Measurements from ENCODE around the gene FXYD2. TPM values are rescaled to one million over a fixed set of nuclear protein-coding genes. Genes with fewer than 3 reads are reported as not detected.

FXYD2 gene
- total RNA-seq, 2 donors from 2014 or later: 0.59 to 0.78 TPM

- peaks cover 0 to 15% of the 10 kb centered on the region in 2 donors for H3K4me1 ChIP-seq
- peak overlapping the region; percentile 42 to 64 for H3K27ac ChIP-seq
- no peaks in the 10 kb centered on the region for H3K27me3 ChIP-seq
- no peaks in the 10 kb centered on the region for H3K9me3 ChIP-seq
- no peak for TF ChIP-seq CTCF (IDR thresholded peaks at IDR 0.05)
- DNase-seq (ENCODE audit: low spot score): no peak
- peak overlapping the region in 1 of 2 donors; percentile 11 for H3K4me3 ChIP-seq
- no peaks in the 10 kb centered on the region for H3K36me3 ChIP-seq
Measured at GRCh38 chr11:117808784-117809183, 15.8 kb downstream of the FXYD2 start.

GRCh38 chr11:117807482-117808327, 16.8 kb downstream of the FXYD2 start:
- H3K27me3 ChIP-seq: no peaks in the 10 kb centered on the region
- H3K36me3 ChIP-seq: no peaks in the 10 kb centered on the region
- peaks cover 0 to 15% of the 10 kb centered on the region in 2 donors for H3K4me1 ChIP-seq
- TF ChIP-seq CTCF (IDR thresholded peaks at IDR 0.05): peak; percentile 89 to 94
- peak; percentile 91 for DNase-seq (ENCODE audit: low spot score)
- no peak overlapping the region for H3K4me3 ChIP-seq
- H3K9me3 ChIP-seq: no peaks in the 10 kb centered on the region
- peak overlapping the region in 1 of 2 donors; percentile 42 for H3K27ac ChIP-seq

DNA sequence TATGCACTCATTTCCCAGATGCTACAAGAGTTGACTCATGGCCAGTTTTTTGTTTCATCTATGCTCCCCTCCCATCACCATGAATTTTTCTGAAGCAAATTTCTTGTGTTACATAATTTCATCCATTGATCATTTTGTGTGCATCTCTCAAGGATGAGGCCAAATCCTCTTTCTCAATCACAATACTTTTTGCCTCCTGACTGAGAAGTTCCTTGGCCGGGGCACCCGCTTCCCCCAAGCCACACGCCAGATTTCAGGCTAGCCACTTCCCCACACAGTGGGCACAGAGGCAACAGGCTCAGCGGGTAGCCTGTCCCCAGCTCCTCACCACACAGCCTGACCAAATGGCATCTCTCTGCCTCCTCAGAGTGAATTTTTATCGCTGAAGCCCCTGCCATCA, 17.7 kb downstream of the FXYD2 start:
- Histone ChIP-seq H3K36me3 (no peaks in the 10 kb centered on the region), H3K27me3 (no peaks in the 10 kb centered on the region), H3K27ac (no peak overlapping the region), H3K9me3 (no peaks in the 10 kb centered on the region), H3K4me1 (peaks cover 0 to 15% of the 10 kb centered on the region in 2 donors), H3K4me3 (no peak overlapping the region)
- no peak for DNase-seq (ENCODE audit: low spot score)
- TF ChIP-seq CTCF (IDR thresholded peaks at IDR 0.05): no peak

GRCh38 chr11:117805045-117805444, 19.5 kb downstream of the FXYD2 start:
- no peak for TF ChIP-seq CTCF (IDR thresholded peaks at IDR 0.05)
- no peak for DNase-seq (ENCODE audit: low spot score)
- Histone ChIP-seq H3K27ac (no peak overlapping the region), H3K36me3 (no peaks in the 10 kb centered on the region), H3K4me3 (no peak overlapping the region), H3K4me1 (peaks cover 0 to 15% of the 10 kb centered on the region in 2 donors), H3K27me3 (no peaks in the 10 kb centered on the region), H3K9me3 (no peaks in the 10 kb centered on the region)

- Histone ChIP-seq H3K4me3 (no peak overlapping the region), H3K4me1 (peaks cover 0 to 12% of the 10 kb centered on the region in 2 donors), H3K9me3 (no peaks in the 10 kb centered on the region), H3K36me3 (no peaks in the 10 kb centered on the region), H3K27ac (no peak overlapping the region), H3K27me3 (no peaks in the 10 kb centered on the region)
- TF ChIP-seq CTCF (IDR thresholded peaks at IDR 0.05): no peak
- DNase-seq (ENCODE audit: low spot score): no peak
Measured at GRCh38 chr11:117803896-117804295, 20.6 kb downstream of the FXYD2 start.

Measured in right atrium auricular region (tissue), 2 donors.